ENCODE data around the gene ABCC3.
"Not testable (repeated sequence)": the region's sequence is repeated elsewhere in the genome, so short reads cannot be mapped to it uniquely, and the experiment has no call there.

ABCC3 gene

GRCh38 chr17:50668025-50668837 lies 33.5 kb downstream of the ABCC3 start:
- no peak for DNase-seq

- no peak for DNase-seq
Measured at GRCh38 chr17:50668838-50669581, 34.3 kb downstream of the ABCC3 start.

- no peak for DNase-seq
Measured at GRCh38 chr17:50672071-50672470, 37.4 kb downstream of the ABCC3 start.

- no peak for DNase-seq
Measured at GRCh38 chr17:50672831-50673551, 38.3 kb downstream of the ABCC3 start.

DNA sequence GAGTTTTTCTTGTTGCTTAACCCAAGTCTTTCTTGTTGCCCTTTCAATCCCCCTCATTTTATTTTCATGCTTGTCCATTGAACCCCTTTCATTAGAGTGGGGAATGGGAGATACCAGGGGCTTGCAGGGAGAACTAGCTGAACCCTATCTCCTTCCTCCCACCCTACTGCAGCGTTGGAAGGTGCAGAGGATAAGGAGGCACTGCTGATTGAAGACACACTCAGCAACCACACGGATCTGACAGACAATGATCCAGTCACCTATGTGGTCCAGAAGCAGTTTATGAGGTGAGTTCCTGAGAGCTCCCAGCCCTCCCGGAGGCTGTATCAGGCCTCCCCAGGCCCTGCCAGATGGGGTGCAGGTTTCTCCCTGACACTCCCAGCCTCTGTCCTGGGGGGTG lies 40.5 kb downstream of the ABCC3 start:
- no peak for DNase-seq

GRCh38 chr17:50675627-50676026 lies 40.9 kb downstream of the ABCC3 start:
- no peak for DNase-seq

DNA sequence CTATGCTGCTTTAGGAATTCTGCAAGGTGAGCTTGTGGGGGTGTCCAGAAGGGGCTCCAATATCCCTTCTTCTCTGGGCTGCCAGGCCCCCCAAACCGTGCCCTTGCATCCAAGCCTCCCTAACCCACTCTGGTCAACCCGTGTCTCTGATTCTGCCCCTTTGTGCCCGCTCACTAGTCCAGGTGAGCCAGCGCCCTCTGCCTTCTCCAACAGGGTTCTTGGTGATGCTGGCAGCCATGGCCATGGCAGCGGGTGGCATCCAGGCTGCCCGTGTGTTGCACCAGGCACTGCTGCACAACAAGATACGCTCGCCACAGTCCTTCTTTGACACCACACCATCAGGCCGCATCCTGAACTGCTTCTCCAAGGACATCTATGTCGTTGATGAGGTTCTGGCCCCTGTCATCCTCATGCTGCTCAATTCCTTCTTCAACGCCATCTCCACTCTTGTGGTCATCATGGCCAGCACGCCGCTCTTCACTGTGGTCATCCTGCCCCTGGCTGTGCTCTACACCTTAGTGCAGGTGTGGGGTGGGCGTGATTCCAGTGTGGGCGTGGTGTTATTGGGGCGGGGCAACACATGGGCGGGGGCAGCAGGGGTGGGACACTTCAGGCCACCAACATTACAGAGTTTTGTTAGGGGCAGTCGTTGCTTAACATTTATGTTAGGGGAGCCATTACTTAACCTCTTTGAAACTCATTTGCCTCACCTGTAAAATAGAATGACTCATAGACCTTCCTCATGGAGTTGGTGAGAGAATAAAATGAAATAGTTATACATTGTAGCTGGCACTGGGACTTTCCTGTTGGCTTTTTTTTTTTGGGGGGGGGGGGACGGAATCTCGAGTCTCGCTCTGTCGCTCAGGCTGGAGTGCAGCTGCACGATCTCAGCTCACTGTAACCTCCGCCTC lies 41.6 kb downstream of the ABCC3 start:
- no peak for DNase-seq

- no peak for DNase-seq
Measured at GRCh38 chr17:50677851-50678375, 43.2 kb downstream of the ABCC3 start.

DNA sequence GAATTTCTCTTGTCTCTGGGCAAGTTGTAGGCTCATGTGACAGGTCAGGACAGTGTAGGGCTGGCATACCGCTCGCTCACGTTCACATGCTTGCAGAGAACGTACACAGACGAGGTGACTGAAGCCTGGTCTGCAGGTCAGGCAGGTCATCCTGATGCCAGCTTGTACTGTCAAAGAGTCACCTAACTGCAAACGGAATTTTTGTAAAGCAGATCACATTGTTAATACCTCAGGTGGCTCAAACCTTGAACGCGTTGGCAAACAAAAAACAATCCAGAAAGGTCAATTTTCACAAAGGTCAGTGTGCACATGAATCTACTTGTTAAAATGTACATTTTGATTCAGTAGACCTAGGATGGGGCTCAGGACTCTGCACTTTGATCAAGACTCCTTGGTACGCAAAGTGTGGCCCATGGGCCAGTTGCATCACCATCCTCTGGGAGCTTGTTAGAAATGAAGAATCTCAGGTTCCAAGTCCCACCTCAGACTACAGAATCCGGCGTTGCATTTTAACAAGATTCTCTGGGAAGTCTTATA lies 44.4 kb downstream of the ABCC3 start:
- DNase-seq: no peak

- DNase-seq: no peak
Measured at GRCh38 chr17:50680126-50680525, 45.4 kb downstream of the ABCC3 start.

- DNase-seq: not testable (repeated sequence)
Measured at GRCh38 chr17:50680543-50681262, 46.0 kb downstream of the ABCC3 start.

- no peak for DNase-seq
Measured at GRCh38 chr17:50681263-50682200, 46.9 kb downstream of the ABCC3 start.

GRCh38 chr17:50682441-50682840 lies 47.8 kb downstream of the ABCC3 start:
- DNase-seq: no peak

DNA sequence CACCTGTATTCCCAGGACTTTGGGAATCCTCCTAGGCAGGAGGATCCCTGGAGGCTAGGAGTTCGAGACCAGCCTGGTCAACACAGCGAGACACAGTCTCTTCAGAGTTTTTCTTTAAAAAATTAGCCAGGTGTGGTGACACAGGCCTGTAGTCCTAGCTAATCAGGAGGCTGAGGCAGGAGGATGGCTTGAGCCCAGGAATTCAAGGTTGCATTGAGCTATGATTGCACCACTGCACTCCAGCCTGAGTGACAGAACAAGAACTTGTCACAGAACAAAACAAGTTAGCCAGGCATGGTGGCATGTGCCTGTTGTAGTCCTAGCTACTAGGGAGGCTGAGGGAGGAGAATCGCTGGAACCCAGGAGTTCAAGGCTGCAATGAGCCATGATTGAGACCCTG lies 48.3 kb downstream of the ABCC3 start:
- DNase-seq: no peak

DNA sequence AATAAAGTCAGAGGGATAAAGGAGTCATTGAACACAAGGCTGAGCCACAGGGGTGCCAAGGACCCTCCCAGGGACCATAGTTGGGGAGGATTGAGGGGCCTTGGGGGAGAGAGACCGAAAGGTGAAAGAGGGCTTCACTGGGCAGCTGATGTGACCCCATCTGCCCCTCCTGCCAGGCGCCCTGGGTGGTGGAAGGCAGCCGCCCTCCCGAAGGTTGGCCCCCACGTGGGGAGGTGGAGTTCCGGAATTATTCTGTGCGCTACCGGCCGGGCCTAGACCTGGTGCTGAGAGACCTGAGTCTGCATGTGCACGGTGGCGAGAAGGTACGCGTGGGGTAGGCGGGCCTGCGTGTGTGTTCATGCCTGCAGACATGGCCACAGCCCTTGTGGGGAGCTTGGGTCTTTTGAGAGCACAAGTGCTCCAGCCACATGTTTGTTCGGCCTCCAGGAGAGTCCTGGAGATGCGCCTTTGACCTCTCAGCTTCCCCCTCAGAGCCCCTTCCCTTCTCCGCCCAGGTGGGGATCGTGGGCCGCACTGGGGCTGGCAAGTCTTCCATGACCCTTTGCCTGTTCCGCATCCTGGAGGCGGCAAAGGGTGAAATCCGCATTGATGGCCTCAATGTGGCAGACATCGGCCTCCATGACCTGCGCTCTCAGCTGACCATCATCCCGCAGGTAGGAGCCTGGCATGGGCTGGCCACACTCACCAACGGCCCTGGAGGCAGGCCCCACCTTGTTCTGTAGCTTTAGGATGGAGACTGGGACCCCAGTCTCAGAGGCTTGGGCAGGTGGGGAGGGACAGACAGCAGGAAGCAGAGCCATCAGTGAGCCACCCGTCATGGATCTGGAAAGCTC lies 49.0 kb downstream of the ABCC3 start:
- DNase-seq: no peak

- no peak for DNase-seq
Measured at GRCh38 chr17:50684288-50684611, 49.6 kb downstream of the ABCC3 start.

GRCh38 chr17:50684612-50685333 lies 50.1 kb downstream of the ABCC3 start:
- no peak for DNase-seq

GRCh38 chr17:50685334-50685665 lies 50.6 kb downstream of the ABCC3 start:
- DNase-seq: no peak
